Keratinocyte (primary cell): ENCODE measurements around the gene CMC1. TPM values are rescaled to one million over a fixed set of nuclear protein-coding genes. Genes with fewer than 3 reads are reported as not detected.

Source experiments
- DNase-seq: peaks from one replicate; pipeline ENCODE4 v3.0.0-alpha.2; 2011; ENCODE audit warnings: low read depth, missing footprints, low spot score
- FAIRE-seq: peaks from 2 replicates; lab custom pipeline; 2011; peaks lifted over from hg19 to GRCh38; lab: Jason Lieb, UNC
- H2AFZ ChIP-seq: 2 replicates; pipeline ENCODE4 v1.6.0; 2012; ENCODE audit warnings: low read length, control low read depth, inconsistent platforms; ENCODE audit not compliant: control insufficient read depth
- H3K27ac ChIP-seq: 2 replicates; pipeline ENCODE4 v1.5.1; 2011; ENCODE audit warnings: low read length; ENCODE audit not compliant: control insufficient read depth, insufficient read depth
- H3K27me3 ChIP-seq: 3 replicates; pipeline ENCODE4 v1.6.0; 2011; ENCODE audit warnings: low read length; ENCODE audit not compliant: control insufficient read depth, insufficient read depth; ENCODE audit errors: extremely low read depth
- H3K36me3 ChIP-seq, 2 experiments: 2 replicates in 1 of 2; 3 replicates in 1 of 2; pipeline ENCODE4 v1.5.1; 2011; ENCODE audit warnings: low read length in 2 of 2, mild to moderate bottlenecking in 1 of 2; ENCODE audit not compliant: control insufficient read depth in 2 of 2, insufficient read depth in 2 of 2; ENCODE audit errors: extremely low read depth in 1 of 2
- H3K4me1 ChIP-seq: 3 replicates; pipeline ENCODE4 v1.5.1; 2011; ENCODE audit warnings: low read length; ENCODE audit not compliant: control insufficient read depth, insufficient read depth; ENCODE audit errors: extremely low read depth
- H3K4me2 ChIP-seq: 3 replicates; pipeline ENCODE4 v1.6.0; 2011; ENCODE audit warnings: low read depth, low read length; ENCODE audit not compliant: control insufficient read depth, insufficient read depth; ENCODE audit errors: extremely low read depth
- H3K4me3 ChIP-seq, 3 experiments: fragments of 200-600 bp in 1 of 3; sonication (generic) in 1 of 3; 2 replicates in 2 of 3; 3 replicates in 1 of 3; pipeline ENCODE4 v1.5.1; 2011 to 2016; ENCODE audit warnings: low read length in 3 of 3, mild to moderate bottlenecking in 3 of 3, control low read depth in 2 of 3, inconsistent platforms in 1 of 3, low read depth in 1 of 3, mixed read lengths in 1 of 3, mixed run types in 1 of 3, moderate library complexity in 1 of 3; ENCODE audit not compliant: control insufficient read depth in 2 of 3, insufficient read depth in 2 of 3; ENCODE audit errors: extremely low read depth in 1 of 3
- H3K79me2 ChIP-seq: 2 replicates; pipeline ENCODE4 v1.6.0; 2012; ENCODE audit warnings: low read length; ENCODE audit not compliant: control insufficient read depth, insufficient read depth
- H3K9ac ChIP-seq: 3 replicates; pipeline ENCODE4 v1.6.0; 2011; ENCODE audit warnings: low read length; ENCODE audit not compliant: control insufficient read depth, insufficient read depth; ENCODE audit errors: extremely low read depth
- H3K9me1 ChIP-seq: 3 replicates; pipeline ENCODE4 v1.6.0; 2011; ENCODE audit warnings: low read length; ENCODE audit not compliant: control insufficient read depth, insufficient read depth; ENCODE audit errors: extremely low read depth
- H3K9me3 ChIP-seq: 2 replicates; pipeline ENCODE4 v1.5.1; 2012; ENCODE audit warnings: low read depth, low read length; ENCODE audit not compliant: control insufficient read depth
- H4K20me1 ChIP-seq: 3 replicates; pipeline ENCODE4 v1.6.0; 2011; ENCODE audit warnings: low read length; ENCODE audit not compliant: control insufficient read depth, insufficient read depth; ENCODE audit errors: extremely low read depth
- EZH2 ChIP-seq: IDR thresholded peaks from one replicate; pipeline ENCODE4 v1.6.1; 2012; ENCODE audit warnings: inconsistent platforms, mild to moderate bottlenecking, low read length, moderate library complexity
- dilution Hi-C: fragments of 300-500 bp; cut with MboI; formaldehyde crosslinking; loops from one replicate; pipeline ENCODE4 v1.7.0; 2020; ENCODE audit warnings: low sequenced_read_pairs; ENCODE audit not compliant: extremely low pct_ligation_motif_present
- polyA plus RNA-seq, 5 experiments: library from polyadenylated mRNA; depleted of rRNA in 3 of 5; stranded (reverse) in 3 of 5; stranded (forward) in 1 of 5; unstranded in 1 of 5; fragments of >200 nt; gene quantifications; 1 replicate in 1 of 5; 2 replicates in 3 of 5; 3 replicates in 1 of 5; pipeline versions ENCODE4 v1.2.1 to v1.2.3, GENCODE V29; 2011 to 2012; ENCODE audit warnings: missing spikeins in 2 of 5, low read depth in 1 of 5, low replicate concordance in 1 of 5
- TF ChIP-seq, protein P1 (sequence below), 3 experiments: IDR thresholded peaks in 1 of 3; conservative IDR thresholded peaks in 1 of 3; optimal IDR thresholded peaks in 1 of 3; 2 replicates in 2 of 3; 3 replicates in 1 of 3; pipeline versions ENCODE3 to v1.5.1; 2011; ENCODE audit warnings: low read length in 3 of 3, mild to moderate bottlenecking in 3 of 3, moderate library complexity in 2 of 3, control low read depth in 1 of 3, inconsistent platforms in 1 of 3; ENCODE audit not compliant: insufficient read depth in 2 of 3; ENCODE audit errors: extremely low read depth in 1 of 3

The CMC1 gene
- polyA plus RNA-seq, 1 donor (not counting 4 experiments of a cell fraction or from before 2014, with no cell fraction given), result 23.9 TPM

DNA sequence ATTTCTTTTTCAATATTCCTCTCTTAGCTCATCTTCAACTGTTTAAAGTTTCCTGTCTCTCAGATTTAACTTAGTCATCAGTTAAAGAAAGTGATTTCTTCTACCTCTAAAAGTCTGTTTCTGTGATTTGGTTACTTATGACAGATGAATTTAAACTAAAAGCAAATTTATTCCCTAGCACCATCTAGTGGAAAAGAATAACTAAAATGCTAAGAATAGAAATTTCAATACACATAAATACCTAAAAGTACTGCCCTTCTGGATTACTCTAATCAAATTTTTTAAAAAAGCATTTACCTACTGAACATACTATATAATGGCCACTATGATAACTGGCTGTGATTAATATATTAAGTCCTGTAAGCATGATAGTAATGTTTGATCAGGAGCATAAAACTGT, 93.1 kb downstream of the CMC1 start:
- dilution Hi-C loops, result no loop called here
- H3K9me3 ChIP-seq, result no peaks in the 10 kb centered on the region
- no peaks in the 10 kb centered on the region for H3K79me2 ChIP-seq
- H3K9ac ChIP-seq, result no peak overlapping the region
- H3K4me3 ChIP-seq, result no peak overlapping the region
- H3K36me3 ChIP-seq, result peaks cover 6 to 13% of the 10 kb centered on the region in 2 experiments
- no peaks in the 10 kb centered on the region for H4K20me1 ChIP-seq
- no peak for FAIRE-seq
- no peak overlapping the region for H2AFZ ChIP-seq
- H3K9me1 ChIP-seq, result no peaks in the 10 kb centered on the region
- H3K27me3 ChIP-seq, result no peaks in the 10 kb centered on the region
- no peak overlapping the region for H3K4me2 ChIP-seq
- no peak for DNase-seq
- TF ChIP-seq EZH2, result no peak
- TF ChIP-seq, protein P1, sequence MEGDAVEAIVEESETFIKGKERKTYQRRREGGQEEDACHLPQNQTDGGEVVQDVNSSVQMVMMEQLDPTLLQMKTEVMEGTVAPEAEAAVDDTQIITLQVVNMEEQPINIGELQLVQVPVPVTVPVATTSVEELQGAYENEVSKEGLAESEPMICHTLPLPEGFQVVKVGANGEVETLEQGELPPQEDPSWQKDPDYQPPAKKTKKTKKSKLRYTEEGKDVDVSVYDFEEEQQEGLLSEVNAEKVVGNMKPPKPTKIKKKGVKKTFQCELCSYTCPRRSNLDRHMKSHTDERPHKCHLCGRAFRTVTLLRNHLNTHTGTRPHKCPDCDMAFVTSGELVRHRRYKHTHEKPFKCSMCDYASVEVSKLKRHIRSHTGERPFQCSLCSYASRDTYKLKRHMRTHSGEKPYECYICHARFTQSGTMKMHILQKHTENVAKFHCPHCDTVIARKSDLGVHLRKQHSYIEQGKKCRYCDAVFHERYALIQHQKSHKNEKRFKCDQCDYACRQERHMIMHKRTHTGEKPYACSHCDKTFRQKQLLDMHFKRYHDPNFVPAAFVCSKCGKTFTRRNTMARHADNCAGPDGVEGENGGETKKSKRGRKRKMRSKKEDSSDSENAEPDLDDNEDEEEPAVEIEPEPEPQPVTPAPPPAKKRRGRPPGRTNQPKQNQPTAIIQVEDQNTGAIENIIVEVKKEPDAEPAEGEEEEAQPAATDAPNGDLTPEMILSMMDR (optimal IDR thresholded peaks at IDR 0.05 in 1 of 3, IDR thresholded peaks at IDR 0.05 in 1 of 3, conservative IDR thresholded peaks at IDR 0.05 in 1 of 3; ENCODE audit: extremely low read depth in 1 of 3, insufficient read depth in 2 of 3, low read length in 3 of 3), result no peak
- H3K4me1 ChIP-seq, result no peaks in the 10 kb centered on the region
- H3K27ac ChIP-seq, result no peak overlapping the region

DNA sequence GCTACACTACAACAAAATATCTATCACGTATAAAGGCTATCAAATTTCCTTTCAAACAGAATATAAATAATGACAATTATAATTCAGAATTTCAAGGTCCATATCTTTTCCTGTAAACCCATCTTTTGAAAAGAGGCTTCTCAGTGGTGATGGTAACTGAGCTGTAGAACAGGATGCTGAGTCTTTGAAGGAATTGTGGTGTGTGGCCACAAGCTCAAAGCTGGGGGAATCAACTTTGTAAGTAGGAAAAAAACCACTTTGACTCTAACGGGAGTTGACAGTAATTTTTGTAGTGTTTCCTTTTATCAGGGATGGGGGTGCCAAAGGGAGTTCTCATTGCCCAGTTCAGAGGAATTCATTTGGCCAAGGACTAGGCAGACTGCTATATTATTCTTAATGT, 93.8 kb downstream of the CMC1 start:
- DNase-seq, result no peak
- H3K4me1 ChIP-seq, result no peaks in the 10 kb centered on the region
- H2AFZ ChIP-seq, result no peak overlapping the region
- no peak overlapping the region for H3K9ac ChIP-seq
- no peak overlapping the region for H3K4me2 ChIP-seq
- H3K4me3 ChIP-seq, result no peak overlapping the region
- H3K36me3 ChIP-seq, result peaks cover 6 to 13% of the 10 kb centered on the region in 2 experiments
- dilution Hi-C loops, result no loop called here
- H3K27ac ChIP-seq, result no peak overlapping the region
- H4K20me1 ChIP-seq, result no peaks in the 10 kb centered on the region
- H3K9me3 ChIP-seq, result no peaks in the 10 kb centered on the region
- H3K27me3 ChIP-seq, result no peaks in the 10 kb centered on the region
- no peak for TF ChIP-seq EZH2
- TF ChIP-seq, protein P1 (optimal IDR thresholded peaks at IDR 0.05 in 1 of 3, IDR thresholded peaks at IDR 0.05 in 1 of 3, conservative IDR thresholded peaks at IDR 0.05 in 1 of 3; ENCODE audit: extremely low read depth in 1 of 3, insufficient read depth in 2 of 3, low read length in 3 of 3), result no peak
- H3K79me2 ChIP-seq, result peaks cover 2% of the 10 kb centered on the region
- H3K9me1 ChIP-seq, result no peaks in the 10 kb centered on the region
- FAIRE-seq, result no peak
